SK-N-MC (cell line): ENCODE data around the gene CASTOR1.

ENCODE experiments used
- EZH2 ChIP-seq: fragments of 200-600 bp; sonication (generic); IDR thresholded peaks from one replicate; pipeline ENCODE4 v1.6.1; 2017; ENCODE audit warnings: antibody characterized with exemption
- POLR2AphosphoS5 ChIP-seq: IDR thresholded peaks from 2 replicates; pipeline ENCODE4 v1.6.1; 2012; ENCODE audit warnings: mild to moderate bottlenecking, low read depth, low read length, borderline replicate concordance

DNA sequence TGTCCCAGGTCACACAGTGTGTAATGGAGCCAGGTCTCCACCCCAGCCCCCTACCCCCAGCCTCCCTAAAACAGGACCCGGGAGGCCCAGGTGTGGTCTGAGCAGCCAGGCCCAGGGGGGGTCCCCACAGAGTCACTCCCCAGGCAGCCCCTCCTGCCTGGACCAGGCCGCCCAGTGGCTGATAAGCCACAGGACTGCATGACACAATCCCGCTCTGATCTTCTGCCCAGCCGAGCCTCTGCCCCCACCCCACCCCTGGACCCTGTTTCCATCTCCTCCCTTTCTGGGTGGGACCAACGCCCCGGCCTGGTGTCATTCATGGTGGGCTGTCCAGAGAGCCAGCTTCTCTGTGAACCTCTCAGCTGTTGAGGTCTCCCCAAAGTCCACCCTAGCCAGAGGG, 35.0 kb downstream of the CASTOR1 start:
- TF ChIP-seq POLR2AphosphoS5 (no peak), EZH2 (no peak)
